NOMO-1 treated with DMSO at 0.1 percent for 48 hours (cell line): ENCODE data around the gene CCPG1.

Experiments used
- DNase-seq: peaks from one replicate; lab custom pipeline; 2025; ENCODE audit not compliant: unreplicated experiment; lab: John Stamatoyannopoulos, UW

The CCPG1 gene

GRCh38 chr15:55319537-55320237 lies 88.5 kb downstream of the CCPG1 start:
- peak; percentile 65 for DNase-seq

- DNase-seq: peak; percentile 91
These were observed 89.3 kb downstream of the CCPG1 start, which contains the start of the genes PIGB and PIGBOS1 for GRCh38 chr15:55318588-55319494. PIGB (plus strand) TSS chr15:55319222; CDS start chr15:55319251, 29 bp downstream. PIGBOS1 (minus strand) TSS chr15:55319123; CDS start chr15:55317792, 1,331 bp downstream.
